Measurements from ENCODE around the gene PNMA8B. TPM values are rescaled to one million over a fixed set of nuclear protein-coding genes. Genes with fewer than 3 reads are reported as not detected.

Gene PNMA8B
- total RNA-seq, 1 donor from 2014 or later, result 0.76 TPM

DNA sequence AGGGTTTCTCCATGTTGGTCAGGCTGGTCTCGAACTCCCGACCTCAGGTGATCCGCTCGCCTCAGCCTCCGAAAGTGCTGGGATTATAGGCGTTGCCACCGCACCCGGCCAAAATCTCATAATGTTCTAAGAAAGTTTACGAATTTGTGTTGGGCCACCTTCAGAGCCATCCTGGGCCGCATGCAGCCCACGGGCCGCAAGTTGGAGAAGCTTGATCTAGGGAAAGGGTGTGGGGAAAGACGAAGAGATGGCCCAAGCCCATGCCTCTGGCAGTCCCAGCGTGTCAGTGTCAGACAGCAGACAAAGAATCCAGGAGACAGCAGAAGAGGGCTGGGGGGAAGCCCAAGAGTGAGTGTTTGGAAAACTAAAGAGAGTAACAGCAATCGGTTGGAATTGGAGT, 49.6 kb downstream of the PNMA8B start:
- Mint-ChIP-seq H3K27me3 (ENCODE audit: unreplicated experiment) (no peaks in the 10 kb centered on the region), H3K4me3 (ENCODE audit: unreplicated experiment) (no peak overlapping the region), H3K36me3 (ENCODE audit: unreplicated experiment) (peaks cover 7% of the 10 kb centered on the region), H3K27ac (ENCODE audit: unreplicated experiment) (no peak overlapping the region), H3K9me3 (ENCODE audit: unreplicated experiment) (no peaks in the 10 kb centered on the region), H3K4me1 (ENCODE audit: low read depth, unreplicated experiment) (no peaks in the 10 kb centered on the region)
- TF ChIP-seq, protein P1, sequence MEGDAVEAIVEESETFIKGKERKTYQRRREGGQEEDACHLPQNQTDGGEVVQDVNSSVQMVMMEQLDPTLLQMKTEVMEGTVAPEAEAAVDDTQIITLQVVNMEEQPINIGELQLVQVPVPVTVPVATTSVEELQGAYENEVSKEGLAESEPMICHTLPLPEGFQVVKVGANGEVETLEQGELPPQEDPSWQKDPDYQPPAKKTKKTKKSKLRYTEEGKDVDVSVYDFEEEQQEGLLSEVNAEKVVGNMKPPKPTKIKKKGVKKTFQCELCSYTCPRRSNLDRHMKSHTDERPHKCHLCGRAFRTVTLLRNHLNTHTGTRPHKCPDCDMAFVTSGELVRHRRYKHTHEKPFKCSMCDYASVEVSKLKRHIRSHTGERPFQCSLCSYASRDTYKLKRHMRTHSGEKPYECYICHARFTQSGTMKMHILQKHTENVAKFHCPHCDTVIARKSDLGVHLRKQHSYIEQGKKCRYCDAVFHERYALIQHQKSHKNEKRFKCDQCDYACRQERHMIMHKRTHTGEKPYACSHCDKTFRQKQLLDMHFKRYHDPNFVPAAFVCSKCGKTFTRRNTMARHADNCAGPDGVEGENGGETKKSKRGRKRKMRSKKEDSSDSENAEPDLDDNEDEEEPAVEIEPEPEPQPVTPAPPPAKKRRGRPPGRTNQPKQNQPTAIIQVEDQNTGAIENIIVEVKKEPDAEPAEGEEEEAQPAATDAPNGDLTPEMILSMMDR (IDR thresholded peaks at IDR 0.05; ENCODE audit: partially characterized antibody, unreplicated experiment), result no peak
- no peak for DNase-seq

DNA sequence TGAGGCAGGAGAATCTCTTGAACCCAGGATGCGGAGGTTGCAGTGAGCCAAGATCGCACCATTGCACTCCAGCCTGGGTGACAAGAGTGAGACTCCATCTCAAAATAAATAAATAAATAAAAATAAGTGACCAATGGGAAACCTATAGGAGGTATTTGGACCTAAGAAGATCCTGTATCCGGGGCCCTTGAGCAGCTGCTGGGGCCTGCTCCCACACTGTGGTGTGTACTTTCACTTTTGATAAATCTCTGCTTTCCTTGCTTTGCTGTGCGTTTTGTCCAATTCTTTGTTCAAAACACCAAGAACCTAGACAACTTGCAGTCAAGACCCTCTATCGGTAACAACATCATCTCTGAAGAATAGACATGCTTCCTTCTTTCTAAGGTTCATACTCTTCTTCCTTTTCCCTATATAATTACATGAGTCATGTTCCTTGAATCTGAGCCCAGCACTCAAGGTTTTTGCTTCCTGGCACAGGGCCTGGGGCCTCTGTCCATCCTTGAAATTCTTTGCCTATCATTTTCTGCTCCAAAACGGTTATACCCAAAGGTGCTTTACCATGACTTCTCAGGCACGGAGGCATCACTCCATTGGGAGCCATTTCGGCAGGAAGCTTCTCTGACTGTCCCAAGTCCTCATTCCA, 52.7 kb downstream of the PNMA8B start:
- TF ChIP-seq, protein P1 (IDR thresholded peaks at IDR 0.05; ENCODE audit: partially characterized antibody, unreplicated experiment), result no peak
- no peaks in the 10 kb centered on the region for H3K36me3 Mint-ChIP-seq (ENCODE audit: unreplicated experiment)
- no peaks in the 10 kb centered on the region for H3K9me3 Mint-ChIP-seq (ENCODE audit: unreplicated experiment)
- DNase-seq, result no peak
- H3K4me1 Mint-ChIP-seq (ENCODE audit: low read depth, unreplicated experiment), result no peaks in the 10 kb centered on the region
- H3K27ac Mint-ChIP-seq (ENCODE audit: unreplicated experiment), result no peak overlapping the region
- no peak overlapping the region for H3K4me3 Mint-ChIP-seq (ENCODE audit: unreplicated experiment)
- H3K27me3 Mint-ChIP-seq (ENCODE audit: unreplicated experiment), result no peaks in the 10 kb centered on the region

DNA sequence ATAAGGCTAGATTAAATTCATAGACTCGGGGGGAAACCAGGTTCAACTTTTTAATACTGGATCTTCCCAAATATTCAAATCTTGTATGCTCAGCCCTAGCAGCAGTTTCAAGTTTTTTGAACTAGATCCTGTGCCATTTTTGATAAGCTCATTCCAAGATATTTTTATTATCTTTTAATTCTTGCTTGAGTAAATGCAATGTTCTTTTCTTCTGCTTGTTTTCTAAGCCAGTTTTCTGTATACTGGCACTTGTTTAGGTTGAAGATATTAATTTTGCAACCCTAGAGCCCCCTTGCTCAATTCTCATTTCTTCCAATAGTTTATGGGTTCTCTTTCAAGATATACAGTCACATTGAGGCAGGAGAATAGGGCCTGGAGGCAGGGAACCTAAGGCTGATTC, 53.8 kb downstream of the PNMA8B start:
- H3K27me3 Mint-ChIP-seq (ENCODE audit: unreplicated experiment), result no peaks in the 10 kb centered on the region
- H3K9me3 Mint-ChIP-seq (ENCODE audit: unreplicated experiment), result no peaks in the 10 kb centered on the region
- H3K4me3 Mint-ChIP-seq (ENCODE audit: unreplicated experiment), result no peak overlapping the region
- no peak overlapping the region for H3K27ac Mint-ChIP-seq (ENCODE audit: unreplicated experiment)
- no peaks in the 10 kb centered on the region for H3K4me1 Mint-ChIP-seq (ENCODE audit: low read depth, unreplicated experiment)
- TF ChIP-seq, protein P1 (IDR thresholded peaks at IDR 0.05; ENCODE audit: partially characterized antibody, unreplicated experiment), result no peak
- DNase-seq, result no peak
- no peaks in the 10 kb centered on the region for H3K36me3 Mint-ChIP-seq (ENCODE audit: unreplicated experiment)

Other genes starting within 250 kb of the PNMA8B start
- 4.4 TPM for gene HIF3A, start 198.8 kb downstream of the PNMA8B start, total RNA-seq (ENCODE audit: unreplicated experiment)
- gene PPP5C, start 148.8 kb downstream of the PNMA8B start, total RNA-seq (ENCODE audit: unreplicated experiment), result 85.8 TPM
- gene CCDC8, start 82.3 kb downstream of the PNMA8B start, total RNA-seq (ENCODE audit: unreplicated experiment), result 6.3 TPM
- 5.3 TPM for gene PNMA8C, start 66.9 kb downstream of the PNMA8B start, total RNA-seq (ENCODE audit: unreplicated experiment)
- gene PNMA8A, start 24.3 kb downstream of the PNMA8B start, total RNA-seq (ENCODE audit: unreplicated experiment), result 14.1 TPM
- gene CALM3, start 105.5 kb upstream of the PNMA8B start, total RNA-seq (ENCODE audit: unreplicated experiment), result 845 TPM
- 0.27 TPM for gene PTGIR, start 129.2 kb upstream of the PNMA8B start, total RNA-seq (ENCODE audit: unreplicated experiment)
- gene GNG8, start 140.3 kb upstream of the PNMA8B start, total RNA-seq (ENCODE audit: unreplicated experiment), result 54.6 TPM
- 55.1 TPM for gene DACT3, start 165.3 kb upstream of the PNMA8B start, total RNA-seq (ENCODE audit: unreplicated experiment)
- 54.7 TPM for gene PRKD2, start 221.2 kb upstream of the PNMA8B start, total RNA-seq (ENCODE audit: unreplicated experiment)